Stomach (tissue), 9 donors: ENCODE measurements around the gene ZC2HC1C. TPM values are rescaled to one million over a fixed set of nuclear protein-coding genes. Genes with fewer than 3 reads are reported as not detected.
A peak's percentile ranks its signal among the peaks of the same experiment; 100 is the strongest.

Source experiments
- DNase-seq, 2 donors: peaks; one replicate each; pipeline versions ENCODE4 v3.0.0 to v3.0.0-alpha.2; 2013 to 2019
- H3K27ac ChIP-seq, 5 donors: fragments of 200-600 bp in 4 of 5; sonication (generic) in 4 of 5; one replicate each; pipeline ENCODE4 v1.5.1; 2013 to 2019; ENCODE audit warnings: mild to moderate bottlenecking in 1 of 5, moderate library complexity in 1 of 5
- H3K27me3 ChIP-seq, 3 donors: fragments of 200-600 bp; sonication (generic); one replicate each; pipeline ENCODE4 v1.5.1; 2017 to 2019; ENCODE audit warnings: mixed run types in 1 of 3
- H3K36me3 ChIP-seq, 4 donors: fragments of 200-600 bp; sonication (generic); 1 replicate in 3 of 4; 2 replicates in 1 of 4; pipeline ENCODE4 v1.5.1; 2016 to 2019
- H3K4me1 ChIP-seq, 4 donors: fragments of 200-600 bp; sonication (generic); one replicate each; pipeline ENCODE4 v1.5.1; 2016 to 2019
- H3K4me3 ChIP-seq, 4 donors: fragments of 200-600 bp; sonication (generic) in 3 of 4; one replicate each; pipeline ENCODE4 v1.5.1; 2016 to 2019; ENCODE audit warnings: mild to moderate bottlenecking in 1 of 4
- H3K9me3 ChIP-seq, 4 donors: fragments of 200-600 bp; sonication (generic); one replicate each; pipeline ENCODE4 v1.5.1; 2016 to 2019
- EP300 ChIP-seq: sonication (generic); formaldehyde crosslinking; IDR thresholded peaks from one replicate; pipeline ENCODE4 v1.6.1; 2017; ENCODE audit warnings: antibody characterized with exemption
- POLR2A ChIP-seq, 4 donors: fragments of 450-650 bp; IDR thresholded peaks; one replicate each; pipeline ENCODE4 v1.6.1; 2016; ENCODE audit warnings: antibody characterized with exemption in 4 of 4, control low read depth in 2 of 4, mild to moderate bottlenecking in 1 of 4, moderate library complexity in 1 of 4
- POLR2AphosphoS5 ChIP-seq, 3 donors: sonication (generic); formaldehyde crosslinking; IDR thresholded peaks; one replicate each; pipeline ENCODE4 v1.6.1; 2016; ENCODE audit warnings: antibody characterized with exemption in 3 of 3
- whole genome bisulfite sequencing, 5 donors: extraction: QIAGEN DNeasy Blood & Tissue Kit in 3 of 5; methylation state at CpG; one replicate each; pipeline versions ENCODE4 v1.1.5 to v1.1.7; 2013 to 2018; 5-methylcytosine and 5-hydroxymethylcytosine counted together
- intact Hi-C: fragments of 100-400 bp; cut with DNase I; formaldehyde crosslinking; loops from one replicate; pipeline ENCODE4 v1.15.1; 2023; ENCODE audit warnings: low total_unique reads
- polyA plus RNA-seq, 3 donors: library from polyadenylated mRNA; stranded (reverse); fragments of 200-250 nt; gene quantifications; one replicate each; pipeline ENCODE4 v1.2.3, GENCODE V29; 2013
- total RNA-seq, 5 donors: library from RNA; depleted of rRNA; stranded (reverse); fragments of >200 nt; gene quantifications; one replicate each; pipeline versions ENCODE4 v1.1.0 to v1.2.3, GENCODE V29; 2014 to 2016
- TF ChIP-seq, protein P1 (sequence below), 7 experiments: fragments of 450-650 bp in 4 of 7; fragments of 200-600 bp in 3 of 7; sonication (generic) in 3 of 7; IDR thresholded peaks; one replicate each; pipeline ENCODE4 v1.5.1; 2016 to 2019; ENCODE audit warnings: antibody characterized with exemption in 7 of 7, control low read depth in 2 of 7, mild to moderate bottlenecking in 1 of 7
- donor health status: healthy with polysubstance abuse.
- donor health status: Bipolar disorder and iron deficiency.
- donor health status: healthy.

ZC2HC1C gene
- total and polyA plus RNA-seq, 8 donors = 0.37 to 10.4 (median 4.1) TPM; not detected in 2

DNA sequence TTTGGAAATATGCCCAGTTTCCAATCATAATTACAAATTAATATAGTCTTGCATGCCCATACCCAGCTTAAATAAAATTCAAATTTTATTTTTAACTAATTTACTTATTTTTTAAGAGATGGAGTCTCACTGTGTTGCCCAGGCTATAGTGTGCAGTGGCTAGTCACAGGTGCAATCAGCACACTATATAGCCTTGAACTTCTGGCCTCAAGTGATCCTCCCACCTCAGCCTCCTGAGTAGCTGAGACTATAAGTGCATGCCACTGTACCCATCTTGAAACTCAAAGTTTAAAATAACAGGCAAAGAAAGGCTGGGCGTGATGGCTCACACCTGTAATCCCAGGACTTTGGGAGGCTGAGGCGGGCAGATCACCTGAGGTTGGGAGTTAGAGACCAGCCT is 28.5 kb upstream of the ZC2HC1C start:
- H3K4me3 ChIP-seq = no peak overlapping the region
- intact Hi-C loops = no loop called here
- TF ChIP-seq POLR2A (IDR thresholded peaks at IDR 0.05) (no peak), POLR2AphosphoS5 (IDR thresholded peaks at IDR 0.05) (no peak), EP300 (no peak)
- TF ChIP-seq, protein P1, sequence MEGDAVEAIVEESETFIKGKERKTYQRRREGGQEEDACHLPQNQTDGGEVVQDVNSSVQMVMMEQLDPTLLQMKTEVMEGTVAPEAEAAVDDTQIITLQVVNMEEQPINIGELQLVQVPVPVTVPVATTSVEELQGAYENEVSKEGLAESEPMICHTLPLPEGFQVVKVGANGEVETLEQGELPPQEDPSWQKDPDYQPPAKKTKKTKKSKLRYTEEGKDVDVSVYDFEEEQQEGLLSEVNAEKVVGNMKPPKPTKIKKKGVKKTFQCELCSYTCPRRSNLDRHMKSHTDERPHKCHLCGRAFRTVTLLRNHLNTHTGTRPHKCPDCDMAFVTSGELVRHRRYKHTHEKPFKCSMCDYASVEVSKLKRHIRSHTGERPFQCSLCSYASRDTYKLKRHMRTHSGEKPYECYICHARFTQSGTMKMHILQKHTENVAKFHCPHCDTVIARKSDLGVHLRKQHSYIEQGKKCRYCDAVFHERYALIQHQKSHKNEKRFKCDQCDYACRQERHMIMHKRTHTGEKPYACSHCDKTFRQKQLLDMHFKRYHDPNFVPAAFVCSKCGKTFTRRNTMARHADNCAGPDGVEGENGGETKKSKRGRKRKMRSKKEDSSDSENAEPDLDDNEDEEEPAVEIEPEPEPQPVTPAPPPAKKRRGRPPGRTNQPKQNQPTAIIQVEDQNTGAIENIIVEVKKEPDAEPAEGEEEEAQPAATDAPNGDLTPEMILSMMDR (IDR thresholded peaks at IDR 0.05) = no peak
- no peaks in the 10 kb centered on the region for H3K27me3 ChIP-seq
- no peaks in the 10 kb centered on the region for H3K9me3 ChIP-seq
- 94 to 100% (median 96%) methylated on average over 2 of the region's 2 CpGs for WGBS, 5 donors
- peaks cover 4 to 44% (median 31%) of the 10 kb centered on the region in 4 donors for H3K4me1 ChIP-seq
- H3K36me3 ChIP-seq = peaks cover 0 to 57% (median 38%) of the 10 kb centered on the region in 4 donors
- H3K27ac ChIP-seq = peak overlapping the region in 1 of 5 donors; percentile 10
- DNase-seq = no peak

DNA sequence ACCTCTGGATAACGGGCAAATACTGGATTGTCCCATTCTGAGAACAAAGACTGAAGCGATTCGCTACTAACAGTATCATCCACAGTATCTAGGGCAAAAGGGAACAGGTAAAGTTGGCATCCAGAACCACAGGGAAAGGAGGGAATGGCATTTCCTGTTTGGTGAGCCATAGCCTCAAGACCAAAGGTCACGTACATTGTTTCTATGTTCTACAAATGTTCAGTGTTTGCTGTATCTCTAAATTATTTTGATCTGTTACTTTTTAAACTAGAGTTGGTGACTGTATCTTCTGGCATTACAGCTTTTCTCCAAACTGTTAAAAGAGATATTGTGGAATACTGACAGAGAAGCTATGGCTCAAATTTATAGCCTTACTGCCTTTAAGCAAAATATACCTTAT is 27.8 kb upstream of the ZC2HC1C start:
- H3K9me3 ChIP-seq = no peaks in the 10 kb centered on the region
- H3K36me3 ChIP-seq = peaks cover 0 to 52% (median 32%) of the 10 kb centered on the region in 4 donors
- H3K4me3 ChIP-seq = no peak overlapping the region
- 48 to 79% (median 60%) methylated on average over 4 of the region's 4 CpGs for WGBS, 5 donors
- intact Hi-C loops = no loop called here
- H3K27ac ChIP-seq = peak overlapping the region in 2 of 5 donors; percentile 10 to 21
- DNase-seq = peak in 1 of 2 donors; percentile 48
- peaks cover 4 to 44% (median 31%) of the 10 kb centered on the region in 4 donors for H3K4me1 ChIP-seq
- TF ChIP-seq EP300 (no peak), POLR2A (IDR thresholded peaks at IDR 0.05) (no peak), POLR2AphosphoS5 (IDR thresholded peaks at IDR 0.05) (peak in 1 of 3 donors; percentile 62)
- TF ChIP-seq, protein P1 (IDR thresholded peaks at IDR 0.05) = no peak
- no peaks in the 10 kb centered on the region for H3K27me3 ChIP-seq

DNA sequence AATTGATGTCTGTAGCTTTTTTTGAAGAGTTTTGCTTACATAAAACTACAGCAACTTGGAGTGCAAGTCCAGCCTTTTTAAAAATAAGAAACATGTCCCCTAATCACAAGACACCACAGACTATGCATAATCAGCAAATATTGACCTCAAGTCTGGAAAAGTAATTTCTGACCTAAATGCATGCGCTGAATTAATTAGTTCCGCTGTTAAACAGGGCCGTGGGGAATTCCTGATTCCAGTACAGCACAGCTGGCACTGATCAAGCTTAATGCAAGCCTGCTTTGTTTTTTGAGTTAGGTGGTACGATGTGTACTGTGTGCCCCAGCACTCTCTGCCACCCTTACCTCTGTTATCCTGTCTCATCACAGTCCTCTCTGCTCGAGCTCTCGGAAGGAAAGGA is 27.4 kb upstream of the ZC2HC1C start:
- DNase-seq = peak in 1 of 2 donors; percentile 27
- Histone ChIP-seq H3K36me3 (peaks cover 0 to 48% (median 28%) of the 10 kb centered on the region in 4 donors), H3K27me3 (no peaks in the 10 kb centered on the region), H3K27ac (peak overlapping the region in 2 of 5 donors; percentile 10 to 21), H3K4me3 (no peak overlapping the region), H3K9me3 (no peaks in the 10 kb centered on the region), H3K4me1 (peaks cover 4 to 44% (median 31%) of the 10 kb centered on the region in 4 donors)
- intact Hi-C loops = no loop called here
- TF ChIP-seq EP300 (no peak), POLR2A (IDR thresholded peaks at IDR 0.05) (no peak), POLR2AphosphoS5 (IDR thresholded peaks at IDR 0.05) (no peak)
- TF ChIP-seq, protein P1 (IDR thresholded peaks at IDR 0.05) = no peak
- 36 to 43% (median 41%) methylated on average over 6 of the region's 6 CpGs for WGBS, 5 donors

DNA sequence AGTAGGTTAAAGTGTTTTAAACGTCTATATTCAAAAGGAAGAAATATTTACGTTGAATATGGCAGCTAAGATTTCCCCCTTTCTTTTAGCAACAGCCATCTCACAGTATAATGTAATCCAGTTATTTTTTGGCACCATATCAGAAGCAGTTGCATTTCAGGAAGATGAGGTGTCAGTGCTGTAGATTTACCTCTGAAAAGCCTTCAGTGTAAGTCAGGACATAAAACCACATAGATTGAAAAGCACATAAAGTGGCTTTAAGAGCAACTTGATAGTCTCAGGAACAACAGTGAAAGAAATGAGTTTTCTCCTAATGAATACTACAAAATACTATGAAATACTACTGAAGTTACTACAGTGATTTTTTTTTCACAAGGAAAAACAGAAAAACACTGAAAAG is 25.1 kb upstream of the ZC2HC1C start:
- intact Hi-C loops = no loop called here
- no peaks in the 10 kb centered on the region for H3K27me3 ChIP-seq
- 21 to 40% (median 23%) methylated on average over 2 of the region's 2 CpGs for WGBS, 5 donors
- H3K27ac ChIP-seq = no peak overlapping the region
- H3K9me3 ChIP-seq = no peaks in the 10 kb centered on the region
- TF ChIP-seq EP300 = no peak
- TF ChIP-seq POLR2A (IDR thresholded peaks at IDR 0.05) = no peak
- TF ChIP-seq, protein P1 (IDR thresholded peaks at IDR 0.05) = no peak
- no peak for TF ChIP-seq POLR2AphosphoS5 (IDR thresholded peaks at IDR 0.05)
- peaks cover 4 to 53% (median 36%) of the 10 kb centered on the region in 4 donors for H3K4me1 ChIP-seq
- peak in 1 of 2 donors; percentile 15 for DNase-seq
- no peak overlapping the region for H3K4me3 ChIP-seq
- peaks cover 0 to 25% (median 14%) of the 10 kb centered on the region in 4 donors for H3K36me3 ChIP-seq
